K562 (cell line): Measurements from ENCODE around the gene RPF1. TPM values are rescaled to one million over a fixed set of nuclear protein-coding genes. Genes with fewer than 3 reads are reported as not detected.
"Not testable (repeated sequence)": the region's sequence is repeated elsewhere in the genome, so short reads cannot be mapped to it uniquely, and the experiment has no call there.

ENCODE experiments used
- ATAC-seq: fragments of 200-7000 bp; cut with Tn5 transposase; 3 replicates; pipeline ENCODE4 v1.9.1; 2020; ENCODE audit warnings: moderate library complexity
- BruUV-seq: library from RNA; stranded (reverse); fragments of 400-500 nt; replicated peaks from 2 replicates; lab custom pipeline; 2021; lab: Mats Ljungman, UMichigan
- CTCF ChIA-PET: fragments of 300-600 bp; formaldehyde crosslinking; extraction: SDS; loops from one replicate; lab custom pipeline; 2021; ENCODE audit warnings: low intra/inter-chr PET ratio; lab: Yijun Ruan, JAX
- POLR2A ChIA-PET: fragments of 300-600, 350-650 bp; sonication (Branson Sonifier 250); formaldehyde crosslinking; extraction: SDS; loops from one replicate; lab custom pipeline; 2021; ENCODE audit warnings: antibody characterized with exemption, inconsistent platforms; lab: Yijun Ruan, JAX
- DNase-seq, 4 experiments: peaks; one replicate each; pipeline versions ENCODE4 v3.0.0 to v3.0.0-alpha.2; 2011 to 2018; ENCODE audit warnings: low spot score in 3 of 4, mixed read lengths in 3 of 4; ENCODE audit errors: extremely low read depth in 1 of 4
- FAIRE-seq: peaks from 2 replicates; lab custom pipeline; 2011; peaks lifted over from hg19 to GRCh38; lab: Jason Lieb, UNC
- H2AFZ ChIP-seq: 2 replicates; pipeline ENCODE4 v1.6.0; 2011; ENCODE audit warnings: low read depth, low read length, control low read depth, inconsistent platforms
- H3K27ac ChIP-seq: fragments of 200-600 bp; 3 replicates; pipeline ENCODE4 v1.8.0; 2011; ENCODE audit warnings: low read depth, mild to moderate bottlenecking, control low read depth, inconsistent platforms, low read length, moderate library complexity, mixed read lengths; ENCODE audit errors: extremely low read depth
- H3K27me3 ChIP-seq, 2 experiments: fragments of 300-600 bp in 1 of 2; 2 replicates in 1 of 2; 3 replicates in 1 of 2; pipeline versions ENCODE4 v1.6.0 to v1.8.0; 2011; ENCODE audit warnings: inconsistent platforms in 2 of 2, low read length in 2 of 2, mild to moderate bottlenecking in 1 of 2, mixed read lengths in 1 of 2, moderate library complexity in 1 of 2; ENCODE audit not compliant: control insufficient read depth in 2 of 2, insufficient read depth in 2 of 2
- H3K36me3 ChIP-seq: fragments of 300-600 bp; 3 replicates; pipeline ENCODE4 v1.8.0; 2011; ENCODE audit warnings: mild to moderate bottlenecking, low read length, inconsistent platforms; ENCODE audit not compliant: control insufficient read depth, insufficient read depth
- H3K4me1 ChIP-seq, 2 experiments: fragments of 200-600 bp in 1 of 2; replicated peaks in 1 of 2; 2 replicates in 1 of 2; 3 replicates in 1 of 2; pipeline versions ENCODE4 v1.5.1 to v1.8.0; 2011; ENCODE audit warnings: inconsistent platforms in 2 of 2, low read length in 2 of 2, mild to moderate bottlenecking in 1 of 2, mixed read lengths in 1 of 2, moderate library complexity in 1 of 2; ENCODE audit not compliant: control insufficient read depth in 2 of 2, insufficient read depth in 2 of 2
- H3K4me2 ChIP-seq: 2 replicates; pipeline ENCODE4 v1.6.1; 2011; ENCODE audit warnings: low read length, control low read depth, inconsistent platforms, mixed read lengths; ENCODE audit not compliant: insufficient read depth
- H3K4me3 ChIP-seq: fragments of 200-600 bp; sonication (generic), shearing (Covaris generic); 2 replicates; pipeline ENCODE4 v1.5.1; 2016; ENCODE audit warnings: control low read depth, inconsistent platforms
- H3K79me2 ChIP-seq: fragments of 200-600 bp; 3 replicates; pipeline ENCODE4 v1.8.0; 2011; ENCODE audit warnings: low read length, inconsistent platforms; ENCODE audit not compliant: control insufficient read depth, insufficient read depth
- H3K9ac ChIP-seq, 2 experiments: 2 replicates each; pipeline versions ENCODE4 v1.6.0 to v1.6.1; 2011; ENCODE audit warnings: low read depth in 2 of 2, low read length in 2 of 2, control low read depth in 1 of 2, inconsistent platforms in 1 of 2, mild to moderate bottlenecking in 1 of 2, mixed read lengths in 1 of 2; ENCODE audit not compliant: insufficient read depth in 1 of 2
- H3K9me1 ChIP-seq: one replicate; pipeline ENCODE4 v1.6.0; 2011; ENCODE audit warnings: inconsistent platforms, mild to moderate bottlenecking, low read length, moderate library complexity; ENCODE audit not compliant: control insufficient read depth, insufficient read depth
- H3K9me3 ChIP-seq: replicated peaks from 2 replicates; pipeline ENCODE4 v1.5.1; 2011; ENCODE audit warnings: low read depth, low read length, inconsistent platforms; ENCODE audit not compliant: control insufficient read depth, insufficient read depth
- H4K20me1 ChIP-seq: replicated peaks from 2 replicates; pipeline ENCODE4 v1.6.1; 2011; ENCODE audit warnings: low read length, inconsistent platforms, mixed read lengths; ENCODE audit not compliant: control insufficient read depth, insufficient read depth
- HLTF ChIP-seq: fragments of 450-650 bp; IDR thresholded peaks from 2 replicates; pipeline ENCODE4 v1.6.1; 2016
- KLF13 ChIP-seq: fragments of 450-650 bp; IDR thresholded peaks from 2 replicates; pipeline ENCODE4 v1.6.1; 2016; ENCODE audit warnings: missing genetic modification characterization, low read depth, mild to moderate bottlenecking, missing compliant biosample characterization, moderate library complexity, borderline replicate concordance
- MECOM ChIP-seq: fragments of 250-450 bp; sonication (Bioruptor Pico); IDR thresholded peaks from 2 replicates; pipeline ENCODE4 v1.8.0; 2022; ENCODE audit warnings: inconsistent platforms
- MIER1 ChIP-seq: fragments of 450-650 bp; IDR thresholded peaks from 2 replicates; pipeline ENCODE4 v1.6.1; 2016; ENCODE audit warnings: antibody characterized with exemption, mild to moderate bottlenecking, low read depth
- ZNF146 ChIP-seq: IDR thresholded peaks from one replicate; pipeline ENCODE4 v1.6.1; 2018; ENCODE audit warnings: missing compliant biosample characterization; ENCODE audit not compliant: unreplicated experiment
- ZNF609 ChIP-seq: sonication (generic); formaldehyde crosslinking; IDR thresholded peaks from 2 replicates; pipeline ENCODE4 v1.8.1; 2023; ENCODE audit warnings: missing genetic modification reagents, mild to moderate bottlenecking, borderline replicate concordance
- WGBS: fragments of 100-300 bp; shearing (Covaris generic); methylation state at CpG from one replicate; pipeline ENCODE4 v1.1.6; 2016; ENCODE audit warnings: low coverage, mixed read lengths; ENCODE audit not compliant: insufficient coverage; ENCODE audit errors: missing lambda C conversion rate; 5-methylcytosine and 5-hydroxymethylcytosine counted together
- in situ Hi-C: fragments of 300-500 bp; cut with MboI; formaldehyde crosslinking; loops from 4 replicates; pipeline ENCODE4 v1.15.0; 2018; ENCODE audit warnings: inconsistent platforms, mixed read lengths
- intact Hi-C: fragments of 100-400 bp; cut with micrococcal nuclease; formaldehyde crosslinking; loops from 2 replicates; pipeline ENCODE4 v1.14.2; 2022
- polyA plus RNA-seq, 8 experiments: library from polyadenylated mRNA; depleted of rRNA in 4 of 8; stranded (reverse) in 5 of 8; unstranded in 3 of 8; fragments of >200 nt; fragmentation: Nextera tagmentation in 2 of 8; fragmentation: Illumina TruSeq in 1 of 8; extraction: Ambion mirVana in 2 of 8; extraction: Trizol in 1 of 8; gene quantifications; 2 replicates each; pipeline versions ENCODE4 v1.2.1 to v1.2.3, GENCODE V29; 2011 to 2014; ENCODE audit warnings: inconsistent platforms in 1 of 8, missing spikeins in 1 of 8
- total RNA-seq, 7 experiments: library from RNA; depleted of rRNA in 6 of 7; stranded (reverse); fragments of >200 nt in 6 of 7; fragmentation: Illumina TruSeq in 2 of 7; extraction: Trizol in 2 of 7; gene quantifications; 2 replicates each; pipeline versions ENCODE4 v1.2.1 to v1.2.3, GENCODE V29; 2011 to 2021; ENCODE audit warnings: low replicate concordance in 1 of 7

The RPF1 gene
- total and polyA plus RNA-seq, 9 of the 15 experiments (the other 6 are each of a cell fraction or from before 2014, with no cell fraction given) = 52.4 to 156 (median 90.2) TPM

- H3K4me2 ChIP-seq, BruUV-seq, H3K4me3 ChIP-seq: not testable (repeated sequence)
- peak; percentile 77 for TF ChIP-seq ZNF146 (CRISPR knock-in tag)
- TF ChIP-seq, all 486 proteins: peak for 1; not testable (repeated sequence) for 485
- 13% methylated on average over 3 of the region's 3 CpGs for WGBS
- H3K36me3 ChIP-seq, CTCF ChIA-PET, FAIRE-seq, H2AFZ ChIP-seq, H4K20me1 ChIP-seq, H3K9me1 ChIP-seq, POLR2A ChIA-PET, H3K79me2 ChIP-seq, H3K9ac ChIP-seq, H3K9me3 ChIP-seq, ATAC-seq, DNase-seq, H3K27me3 ChIP-seq, H3K4me1 ChIP-seq, intact Hi-C loops, in situ Hi-C loops, H3K27ac ChIP-seq: not testable (repeated sequence)
These were observed 30.4 kb upstream of the RPF1 start for GRCh38 chr1:84448704-84449103.

- FAIRE-seq (no peak), ATAC-seq (no peak), DNase-seq (no peak)
- Histone ChIP-seq H3K9me1 (no peaks in the 10 kb centered on the region), H3K27me3 (peaks cover 8 to 10% of the 10 kb centered on the region in 2 experiments; a peak in 4 of 5 replicates), H3K79me2 (no peaks in the 10 kb centered on the region), H3K4me3 (no peak overlapping the region), H3K4me2 (no peak overlapping the region), H3K27ac (no peak overlapping the region), H3K9ac (no peak overlapping the region), H3K4me1 (no peaks in the 10 kb centered on the region), H3K36me3 (no peaks in the 10 kb centered on the region), H3K9me3 (no peaks in the 10 kb centered on the region), H4K20me1 (no peaks in the 10 kb centered on the region), H2AFZ (no peak overlapping the region)
- BruUV-seq = no TSS peak
- intact Hi-C loops = no loop called here
- in situ Hi-C loops = no loop called here
- 8% methylated on average over 2 of the region's 2 CpGs for WGBS
- CTCF ChIA-PET = no interaction called here
- POLR2A ChIA-PET = no interaction called here
- TF ChIP-seq HLTF = no peak
- no peak for TF ChIP-seq KLF13 (tag)
- TF ChIP-seq MIER1 = no peak
- TF ChIP-seq ZNF609 = no peak
- TF ChIP-seq MECOM = no peak
These were observed 28.2 kb upstream of the RPF1 start for GRCh38 chr1:84450910-84451309.
